Fibroblast of lung (primary cell): ENCODE data around the gene JDP2.

ENCODE experiments used
- CTCF ChIP-seq, 2 donors: IDR thresholded peaks in 1 of 2; conservative IDR thresholded peaks in 1 of 2; 1 replicate in 1 of 2; 2 replicates in 1 of 2; pipeline ENCODE4 v1.5.1; 2011 to 2012; ENCODE audit warnings: low read length in 2 of 2, control low read depth in 1 of 2, inconsistent platforms in 1 of 2, low read depth in 1 of 2, mild to moderate bottlenecking in 1 of 2
- EZH2 ChIP-seq: IDR thresholded peaks from 2 replicates; pipeline ENCODE4 v1.5.1; 2012; ENCODE audit warnings: low read length, control low read depth, mild to moderate bottlenecking; ENCODE audit errors: missing control alignments

- TF ChIP-seq CTCF (conservative IDR thresholded peaks at IDR 0.05 in 1 of 2, IDR thresholded peaks at IDR 0.05 in 1 of 2; ENCODE audit: low read depth in 1 of 2, low read length in 2 of 2) (no peak), EZH2 (no peak)
These were observed 16.6 kb upstream of the JDP2 start for GRCh38 chr14:75411214-75411540.
